GM13976 (cell line): ENCODE results near the gene YARS1.

ENCODE experiments used
- DNase-seq: peaks from one replicate; pipeline ENCODE4 v3.0.0; 2012; ENCODE audit warnings: low spot score
- CTCF ChIP-seq: IDR thresholded peaks from 2 replicates; pipeline ENCODE4 v1.5.1; 2012; ENCODE audit warnings: borderline replicate concordance, mild to moderate bottlenecking; ENCODE audit not compliant: insufficient read depth; ENCODE audit errors: extremely low read depth, missing control alignments, control extremely low read depth
- in situ Hi-C: fragments of 300-500 bp; cut with MboI; formaldehyde crosslinking; loops from one replicate; pipeline ENCODE4 v1.12.0; 2022; ENCODE audit warnings: low sequenced_read_pairs, mixed read lengths, inconsistent platforms; ENCODE audit not compliant: unreplicated experiment

YARS1 gene

GRCh38 chr1:32741413-32742198 lies 75.6 kb downstream of the YARS1 start:
- no peak for TF ChIP-seq CTCF
- DNase-seq: peak; percentile 64
- in situ Hi-C loops: no loop called here

- in situ Hi-C loops: no loop called here
- TF ChIP-seq CTCF: no peak
- DNase-seq: no peak
Measured at GRCh38 chr1:32741059-32741412, 76.1 kb downstream of the YARS1 start.

GRCh38 chr1:32736812-32737791 lies 80.1 kb downstream of the YARS1 start:
- TF ChIP-seq CTCF: no peak
- no peak for DNase-seq
- in situ Hi-C loops: no loop called here

GRCh38 chr1:32733582-32734321 lies 83.4 kb downstream of the YARS1 start:
- in situ Hi-C loops: no loop called here
- peak; percentile 71 for DNase-seq
- no peak for TF ChIP-seq CTCF

GRCh38 chr1:32729254-32730046 lies 87.7 kb downstream of the YARS1 start:
- in situ Hi-C loops: no loop called here
- no peak for DNase-seq

More at GRCh38 chr1:32729254-32730046, 87.7 kb downstream of the YARS1 start:
- no peak for TF ChIP-seq CTCF
